SIG-M5 treated with dmso at 0.1 percent for 504 hours (cell line): Measurements from ENCODE around the gene TMEM63A.
A peak's percentile ranks its signal among the peaks of the same experiment; 100 is the strongest.
"Not testable (repeated sequence)": the region's sequence is repeated elsewhere in the genome, so short reads cannot be mapped to it uniquely, and the experiment has no call there.

Source experiments
- DNase-seq: peaks from one replicate; lab custom pipeline; 2025; ENCODE audit not compliant: unreplicated experiment; lab: John Stamatoyannopoulos, UW

TMEM63A gene

GRCh38 chr1:225846331-225847310, 35.6 kb downstream of the TMEM63A start:
- no peak for DNase-seq

GRCh38 chr1:225845571-225846259, 36.5 kb downstream of the TMEM63A start:
- peak; percentile 80 for DNase-seq

GRCh38 chr1:225845097-225845496, 37.1 kb downstream of the TMEM63A start:
- DNase-seq: no peak

- no peak for DNase-seq
Measured at GRCh38 chr1:225844236-225845061, 37.7 kb downstream of the TMEM63A start.

GRCh38 chr1:225843426-225843795, 38.8 kb downstream of the TMEM63A start:
- no peak for DNase-seq

GRCh38 chr1:225842788-225843425, 39.3 kb downstream of the TMEM63A start:
- no peak for DNase-seq

GRCh38 chr1:225842074-225842473, 40.1 kb downstream of the TMEM63A start:
- no peak for DNase-seq

- no peak for DNase-seq
Measured at GRCh38 chr1:225840713-225841112, 41.5 kb downstream of the TMEM63A start.

- no peak for DNase-seq
Measured at GRCh38 chr1:225840223-225840610, 42.0 kb downstream of the TMEM63A start.

GRCh38 chr1:225838793-225839192, 43.4 kb downstream of the TMEM63A start:
- DNase-seq: no peak

- DNase-seq: not testable (repeated sequence)
Measured at GRCh38 chr1:225836296-225836695, 45.9 kb downstream of the TMEM63A start.

GRCh38 chr1:225835856-225836255, 46.3 kb downstream of the TMEM63A start:
- no peak for DNase-seq

- DNase-seq: no peak
Measured at GRCh38 chr1:225834417-225835329, 47.5 kb downstream of the TMEM63A start.

- no peak for DNase-seq
Measured at GRCh38 chr1:225830841-225831240, 51.3 kb downstream of the TMEM63A start.

- no peak for DNase-seq
Measured at GRCh38 chr1:225828706-225829345, 53.4 kb downstream of the TMEM63A start.

- no peak for DNase-seq
Measured at GRCh38 chr1:225827076-225827475, 55.1 kb downstream of the TMEM63A start.

- no peak for DNase-seq
Measured at GRCh38 chr1:225825607-225826007, 56.6 kb downstream of the TMEM63A start.

- no peak for DNase-seq
Measured at GRCh38 chr1:225825078-225825477, 57.1 kb downstream of the TMEM63A start.

GRCh38 chr1:225824533-225824941, 57.6 kb downstream of the TMEM63A start:
- no peak for DNase-seq
